Stimulated activated CD4-positive, alpha-beta T cell treated with anti-CD3 and anti-CD28 coated beads, Interleukin-15, amount 100 ng/mL, for 1 hour (primary cell): Measurements from ENCODE around the gene CPVL.

ENCODE experiments used
- DNase-seq, 2 donors: peaks; one replicate each; pipeline ENCODE4 v3.0.0-alpha.2; 2020; ENCODE audit warnings: low read depth in 1 of 2, low spot score in 1 of 2

Gene CPVL

DNA sequence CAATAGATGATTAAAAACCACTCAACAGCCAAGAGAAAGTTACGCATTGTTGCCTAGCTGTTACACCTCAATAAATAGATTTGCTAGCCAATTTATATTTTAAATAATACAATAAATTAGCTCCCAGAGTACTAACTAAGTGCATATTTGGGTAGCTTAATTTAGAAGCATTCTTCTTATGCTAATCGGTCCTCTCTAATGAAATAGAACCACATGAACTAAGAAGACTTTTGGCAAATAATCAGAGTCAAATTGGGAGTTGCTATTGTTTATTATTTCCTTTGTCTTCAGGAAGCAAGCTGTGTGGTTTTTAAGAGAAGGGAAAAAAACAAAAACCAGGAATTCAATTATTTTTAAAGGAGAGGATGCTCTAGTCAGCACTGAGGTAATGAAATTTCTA lies 139.2 kb downstream of the CPVL start:
- DNase-seq, result no peak

DNA sequence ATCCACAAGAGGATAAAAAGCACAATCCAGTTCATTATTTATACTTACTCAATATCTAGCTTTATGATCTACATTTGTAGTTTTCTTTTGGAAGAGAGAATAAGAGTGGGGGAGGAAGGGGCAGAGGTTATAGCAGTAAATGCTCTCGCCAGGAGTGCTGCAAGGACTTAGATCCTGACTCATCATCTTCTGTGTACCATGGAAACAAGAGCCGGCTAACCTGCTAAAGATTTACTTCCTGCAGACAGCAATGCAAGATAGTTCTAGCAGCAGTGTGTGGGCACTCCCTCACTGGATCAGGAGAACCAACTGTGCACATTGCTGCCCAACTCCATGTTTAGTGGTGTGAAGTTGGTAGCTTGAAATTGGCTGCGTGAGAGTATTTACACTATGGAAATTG lies 140.5 kb downstream of the CPVL start:
- DNase-seq, result no peak

DNA sequence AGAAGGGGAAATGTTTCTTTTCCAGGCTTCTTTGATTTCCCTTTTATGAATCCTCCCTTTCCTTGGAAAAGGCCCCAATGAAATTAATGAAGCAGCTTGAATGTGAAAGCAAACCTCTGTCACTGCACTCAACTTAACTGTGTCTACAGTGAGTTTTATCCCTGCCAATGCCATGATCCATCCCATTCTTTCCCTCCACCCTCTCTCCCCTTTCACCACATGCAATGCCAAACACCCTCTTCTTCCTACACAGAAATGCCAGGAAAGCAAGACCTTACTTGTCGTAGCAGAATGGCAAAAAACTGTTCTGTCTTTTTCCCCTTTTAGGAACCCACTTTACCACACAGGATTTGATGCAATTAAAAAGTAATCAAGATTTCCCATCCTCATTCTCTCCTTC lies 140.9 kb downstream of the CPVL start:
- no peak for DNase-seq

DNA sequence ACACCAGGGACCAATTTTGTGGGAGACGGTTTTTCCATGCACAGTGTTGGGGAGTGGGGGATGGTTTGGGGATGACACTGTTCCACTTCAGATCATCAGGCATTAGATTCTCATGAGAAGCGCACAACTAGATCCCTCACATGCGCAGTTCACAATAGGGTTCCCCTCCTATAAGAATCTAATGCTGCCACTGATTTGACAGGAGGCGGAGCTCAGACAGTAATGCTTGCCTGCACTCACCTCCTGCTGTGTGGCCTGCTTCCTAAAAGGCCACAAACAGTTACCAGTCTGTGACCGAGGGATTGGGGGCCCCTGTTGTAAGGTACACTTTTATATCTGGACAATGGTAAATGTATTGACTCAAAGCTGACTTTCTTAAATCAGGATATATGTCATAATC lies 142.6 kb downstream of the CPVL start:
- no peak for DNase-seq

DNA sequence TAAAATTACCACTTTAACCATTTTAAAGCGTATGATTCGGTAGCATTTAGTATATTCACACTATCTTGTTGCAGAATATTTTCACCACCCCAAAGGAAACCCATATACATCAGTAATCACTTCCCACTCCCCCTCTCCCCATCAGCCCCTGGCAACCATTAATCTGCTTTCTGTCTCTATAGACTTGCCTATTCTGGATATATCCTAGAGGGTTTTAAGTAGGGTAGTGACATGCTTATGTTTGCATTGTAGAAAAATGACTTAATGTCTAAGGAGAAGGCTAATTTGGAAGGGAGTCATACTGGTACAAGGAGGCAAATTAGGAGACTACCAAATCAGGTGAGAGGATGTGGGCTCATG lies 145.6 kb downstream of the CPVL start:
- DNase-seq, result no peak

DNA sequence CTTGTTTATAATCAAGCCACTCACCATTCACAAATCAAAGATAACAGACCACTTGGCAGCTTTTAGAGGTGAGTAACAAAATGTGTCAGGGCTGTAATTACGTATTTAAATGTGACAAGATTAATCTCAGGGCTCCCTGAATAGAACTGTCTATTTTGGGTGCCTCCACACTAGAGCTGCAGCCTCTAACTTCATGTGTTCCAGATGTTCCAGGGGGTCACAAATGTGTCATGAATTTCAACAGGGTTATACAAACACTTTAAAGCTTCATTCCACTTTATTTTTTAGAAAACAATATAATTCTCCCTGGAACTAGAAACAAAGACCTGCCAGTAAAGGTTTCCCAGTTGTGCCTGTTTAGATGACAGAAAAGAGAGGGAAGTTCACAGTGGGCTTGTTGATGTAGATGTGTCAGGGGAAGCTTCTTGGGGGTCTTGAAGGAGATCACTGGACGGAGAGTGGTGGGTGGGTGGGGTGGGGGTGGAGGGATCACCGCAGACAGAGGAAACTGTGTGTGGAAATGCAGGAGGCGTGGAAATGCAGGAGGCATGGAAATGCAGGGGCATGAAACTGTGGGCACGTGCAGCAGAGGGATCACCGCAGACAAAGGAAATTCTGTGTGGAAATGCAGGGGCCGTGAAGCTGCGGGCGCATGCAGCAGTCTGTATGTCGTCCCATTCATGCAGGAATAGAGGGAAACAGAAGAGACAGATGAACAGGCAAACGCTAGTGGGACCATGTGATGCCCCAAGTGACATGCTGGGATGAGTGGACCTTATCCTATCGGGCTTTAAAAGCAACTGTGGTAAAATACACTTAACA lies 146.2 kb downstream of the CPVL start:
- DNase-seq, result no peak

DNA sequence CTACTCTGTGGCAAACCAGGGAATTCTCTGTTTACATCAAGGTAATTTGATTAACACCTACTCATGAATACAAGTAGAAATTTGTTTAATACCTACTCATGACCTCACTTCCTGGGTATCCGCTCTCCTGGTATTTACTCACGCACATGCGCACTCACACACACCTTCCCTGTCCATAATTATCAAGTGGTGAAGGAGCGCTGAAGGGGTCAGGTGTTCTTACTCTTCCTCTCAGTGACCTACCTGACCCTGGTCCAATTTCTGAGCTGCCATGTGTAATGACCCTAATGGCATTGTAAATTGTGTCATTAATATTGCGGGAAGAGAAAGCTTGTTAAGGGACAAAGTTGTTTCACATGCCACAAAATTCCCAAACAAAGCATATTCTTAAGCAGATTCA lies 146.9 kb downstream of the CPVL start:
- no peak for DNase-seq

DNA sequence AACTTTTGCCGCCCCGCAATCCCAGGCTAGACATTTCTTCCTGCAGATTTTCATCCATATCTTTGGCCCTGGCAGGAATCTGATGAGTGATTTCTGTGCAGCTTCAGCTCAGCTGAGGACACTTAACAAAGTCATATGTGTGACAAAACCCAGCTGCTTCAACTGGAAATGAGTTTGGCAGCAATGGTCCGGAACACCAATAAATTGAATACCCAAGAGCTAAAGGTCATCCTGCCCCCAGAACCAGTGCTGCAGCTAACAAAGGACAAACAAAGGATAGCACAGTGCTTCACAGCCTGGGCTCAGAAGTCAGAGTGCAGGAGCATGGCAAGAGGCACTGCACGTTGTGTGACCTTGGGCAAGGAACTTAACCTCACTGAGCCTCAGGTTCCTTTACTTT lies 148.2 kb downstream of the CPVL start:
- no peak for DNase-seq

DNA sequence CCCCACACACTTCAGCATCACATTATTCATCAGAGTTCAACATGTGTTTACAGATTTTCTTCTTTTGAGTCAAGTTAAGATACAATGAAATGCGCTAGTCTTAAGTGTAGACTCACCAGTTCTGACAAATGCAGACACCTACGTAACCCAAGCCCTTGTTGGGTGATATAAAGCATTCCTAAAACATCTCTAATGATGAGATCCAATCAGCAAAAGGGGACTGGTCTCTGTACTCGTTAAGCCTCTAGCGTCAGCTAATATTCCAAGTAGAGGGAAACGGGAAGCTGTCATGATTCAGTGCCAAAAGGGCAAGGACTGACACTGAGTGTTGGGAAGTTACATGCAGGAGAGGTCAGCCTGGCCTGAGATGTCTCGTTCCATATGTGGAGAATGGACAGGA lies 149.5 kb downstream of the CPVL start:
- DNase-seq, result no peak

DNA sequence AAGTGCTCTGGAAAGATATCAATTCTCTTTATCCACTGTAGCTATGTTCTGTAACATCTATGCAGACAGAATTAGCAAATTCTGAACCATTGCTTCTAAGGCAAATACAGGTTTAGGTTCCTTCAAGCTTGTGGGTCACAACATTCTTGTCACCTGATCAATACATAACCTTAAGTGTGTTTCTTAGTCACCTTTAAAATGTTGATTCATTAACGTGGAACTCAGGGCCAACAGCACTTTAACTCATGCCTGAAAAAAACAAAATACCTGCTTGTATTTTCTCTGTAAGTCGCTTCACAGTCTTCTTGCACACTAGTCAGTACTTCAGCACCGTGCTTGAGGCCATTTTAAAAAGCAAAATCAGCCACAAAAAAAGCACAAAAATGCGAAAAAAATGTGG lies 153.0 kb downstream of the CPVL start:
- DNase-seq, result no peak

DNA sequence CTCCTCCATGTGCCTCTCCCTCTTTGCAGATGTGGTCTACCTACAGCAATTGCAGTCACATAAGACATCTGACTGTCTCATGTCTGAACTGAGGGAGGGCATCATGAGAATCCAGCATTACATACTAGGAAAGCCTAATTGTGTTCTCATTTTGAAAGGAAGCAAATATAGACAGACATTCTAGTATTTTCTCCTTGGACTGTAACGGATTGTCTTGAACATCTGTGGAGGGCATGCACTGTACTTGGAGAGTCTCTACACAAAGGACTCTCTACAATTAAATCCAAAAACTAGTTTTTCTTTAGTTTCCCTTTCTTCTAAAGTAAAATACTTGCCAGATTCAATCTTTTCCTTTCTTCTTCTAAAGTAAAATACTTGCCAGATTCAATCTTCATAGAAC lies 153.5 kb downstream of the CPVL start:
- DNase-seq, result no peak

DNA sequence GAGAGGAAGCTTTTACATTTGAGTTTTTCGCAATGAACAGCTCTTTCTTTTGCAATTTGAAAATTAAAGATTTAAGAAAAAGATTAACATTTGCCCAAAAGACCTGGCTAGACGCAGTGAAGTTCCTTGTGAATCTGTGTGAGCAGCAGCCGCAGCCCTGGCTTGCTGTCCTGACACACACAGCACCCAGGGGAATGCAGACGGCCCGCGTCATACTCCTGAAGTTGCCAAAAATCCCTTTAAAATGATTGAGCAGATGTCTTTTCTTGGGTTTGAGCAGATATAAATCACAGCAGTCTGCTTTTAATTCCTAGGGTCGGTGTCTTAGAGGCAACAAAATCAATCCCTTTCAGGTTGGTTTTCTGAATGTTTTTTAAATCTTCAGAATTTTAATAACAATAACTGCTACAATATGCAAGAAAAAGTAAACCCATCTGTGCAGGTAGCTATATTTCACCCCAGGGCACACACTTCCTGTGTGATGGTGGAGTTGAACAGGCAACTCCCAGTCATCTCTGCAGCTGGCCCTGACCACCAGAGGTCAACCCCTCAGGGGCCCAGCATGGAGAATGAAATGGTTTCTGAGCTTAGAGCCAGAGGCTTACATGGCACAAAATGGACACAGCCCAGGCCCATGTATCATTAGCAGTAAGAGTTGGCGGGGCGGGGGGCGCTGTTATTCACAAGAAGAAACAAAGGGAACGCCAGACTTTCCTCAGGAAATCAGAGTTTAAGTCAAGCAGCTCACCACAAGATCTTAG lies 156.0 kb downstream of the CPVL start:
- no peak for DNase-seq

DNA sequence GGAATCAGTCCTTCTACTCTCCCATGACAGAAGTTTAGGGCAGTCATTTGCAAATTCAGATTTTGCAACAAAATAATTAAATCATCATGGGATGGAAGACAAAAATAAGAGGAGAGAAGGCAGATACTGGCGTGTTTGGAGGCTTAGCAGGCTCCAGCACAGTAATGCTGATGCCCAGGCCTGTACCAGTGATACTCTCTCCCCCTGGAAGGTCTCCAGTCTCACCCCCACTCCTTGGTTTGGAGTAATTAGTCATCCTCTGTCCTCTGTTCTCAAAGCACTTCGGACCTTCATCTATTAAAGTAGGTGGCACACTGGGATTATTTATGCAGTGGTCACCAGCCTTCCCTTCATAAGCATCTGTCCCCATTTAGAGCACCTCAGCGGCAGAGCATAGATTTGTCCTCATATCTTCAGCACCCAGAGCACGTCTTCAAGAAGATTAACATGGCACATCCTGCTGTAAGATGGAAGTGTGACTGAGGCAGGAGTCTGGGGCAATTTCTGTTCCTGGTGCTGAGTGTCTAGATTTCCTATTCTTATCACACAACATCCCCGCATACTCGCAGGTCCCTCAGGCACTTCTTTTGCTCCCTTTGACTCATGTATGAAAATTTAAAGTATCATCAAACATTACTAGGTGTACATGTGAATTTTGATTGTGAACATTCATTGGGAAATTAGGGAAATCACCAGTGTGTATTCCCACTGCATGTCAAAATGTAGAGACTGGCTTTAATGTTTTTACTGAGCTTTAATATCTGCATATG lies 156.9 kb downstream of the CPVL start:
- DNase-seq, result no peak

DNA sequence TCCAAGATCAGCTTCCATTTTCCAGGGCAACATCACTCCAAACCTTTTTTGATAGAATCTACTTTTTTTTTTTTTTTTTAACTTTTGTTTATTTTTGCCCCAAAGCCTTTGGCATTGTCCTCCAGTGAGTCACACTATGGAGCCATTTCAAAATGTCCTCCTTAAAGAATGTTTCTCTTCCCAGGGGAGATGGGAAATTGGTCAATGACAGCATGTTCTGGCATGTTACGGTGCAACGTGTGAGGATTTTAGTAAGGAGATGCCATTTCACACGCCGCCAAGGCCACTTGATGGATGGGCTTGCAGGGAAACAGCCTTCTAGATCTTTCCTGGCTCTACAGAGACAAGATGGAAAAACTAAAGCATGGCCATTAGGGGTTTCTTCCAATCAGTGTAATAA lies 157.5 kb downstream of the CPVL start:
- DNase-seq, result no peak

DNA sequence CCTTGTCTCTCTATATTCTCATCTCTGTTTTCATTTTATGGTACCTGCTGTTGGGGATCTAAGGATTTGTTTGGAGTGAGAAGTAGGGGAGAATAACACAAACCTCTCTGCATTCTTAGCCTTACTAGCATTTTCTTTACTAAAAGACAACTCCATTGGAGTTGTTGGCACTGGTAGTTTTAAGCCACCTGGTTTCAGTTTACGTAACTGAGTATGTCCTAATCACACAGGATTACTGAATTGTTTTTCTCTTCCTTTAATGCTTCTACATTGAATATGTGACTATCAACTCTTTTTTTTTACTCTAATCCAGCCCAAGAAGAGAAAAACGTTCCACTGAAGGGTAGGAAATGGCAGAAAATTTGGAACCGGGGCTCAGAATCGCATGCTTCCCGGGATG lies 158.2 kb downstream of the CPVL start:
- DNase-seq, result no peak

DNA sequence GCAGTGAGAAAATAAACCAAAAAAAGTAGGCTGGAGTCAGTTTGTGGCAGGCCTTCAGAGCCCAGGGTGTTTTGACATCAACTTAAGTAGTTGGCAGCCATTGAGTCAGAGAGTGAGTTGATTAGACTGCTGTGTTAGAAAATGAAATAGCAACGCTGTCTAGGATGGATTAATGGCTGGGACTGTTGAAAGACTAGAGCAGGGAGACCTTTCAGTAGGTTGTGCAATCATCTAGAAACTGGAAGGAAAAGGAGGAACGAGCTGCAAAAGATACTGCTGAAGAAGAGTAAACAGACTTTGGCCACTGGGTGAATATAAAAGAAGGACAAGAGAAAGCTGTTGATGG lies 159.6 kb downstream of the CPVL start:
- DNase-seq, result no peak

DNA sequence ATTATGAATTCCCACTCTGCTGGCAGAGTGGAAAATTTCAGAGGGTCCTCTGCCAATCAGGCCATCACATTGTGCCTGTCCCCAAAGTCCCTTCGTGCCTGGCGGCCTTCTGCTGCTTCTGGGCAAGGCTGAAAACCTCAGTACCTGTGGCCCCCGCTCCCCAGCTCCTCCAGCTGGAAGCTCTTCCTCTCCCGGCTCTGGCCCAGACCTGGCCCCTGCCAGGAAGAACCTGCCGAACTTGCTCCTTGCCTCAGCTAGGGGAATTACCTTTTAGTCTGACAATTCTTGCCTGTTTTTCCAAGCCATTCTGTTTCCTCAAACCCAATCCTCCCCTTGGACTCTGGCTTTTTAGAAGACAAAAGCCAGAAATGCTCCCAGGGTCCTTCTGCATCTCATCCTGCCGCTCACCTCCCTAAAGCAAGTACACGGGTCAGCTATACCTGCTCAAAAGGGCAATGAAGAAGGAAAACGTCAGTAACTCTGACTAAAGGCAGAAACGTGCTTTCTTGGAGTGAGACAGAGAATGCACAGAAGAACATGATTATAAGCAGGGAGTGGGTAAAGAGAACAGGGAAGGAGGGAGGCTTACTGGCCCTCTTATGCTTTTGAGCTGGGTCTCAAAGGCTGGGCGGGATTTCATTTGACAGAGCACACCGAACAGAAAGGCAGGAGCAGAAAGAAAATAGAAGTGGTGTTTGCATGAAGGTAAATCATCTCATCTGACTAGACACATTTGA lies 160.1 kb downstream of the CPVL start:
- DNase-seq, result no peak

DNA sequence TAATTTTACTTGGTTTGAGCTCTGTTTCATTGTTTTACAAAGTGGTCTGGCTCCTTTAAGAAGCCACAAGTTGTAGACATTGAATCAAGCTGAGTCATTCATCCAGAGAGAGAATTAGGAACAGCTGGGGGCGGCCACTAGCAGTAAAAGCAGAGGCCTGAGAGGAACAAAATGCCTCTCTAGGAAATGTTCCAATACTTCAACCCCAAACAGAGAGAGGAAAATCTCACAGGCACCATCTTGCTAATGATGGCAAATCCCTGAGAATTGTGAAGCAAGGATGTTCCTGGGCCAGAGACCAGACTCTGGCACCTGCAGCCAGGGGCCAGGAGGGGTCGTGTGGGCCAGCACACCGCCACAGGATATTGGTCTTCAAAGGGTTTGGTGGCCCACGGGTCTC lies 161.7 kb downstream of the CPVL start:
- no peak for DNase-seq

DNA sequence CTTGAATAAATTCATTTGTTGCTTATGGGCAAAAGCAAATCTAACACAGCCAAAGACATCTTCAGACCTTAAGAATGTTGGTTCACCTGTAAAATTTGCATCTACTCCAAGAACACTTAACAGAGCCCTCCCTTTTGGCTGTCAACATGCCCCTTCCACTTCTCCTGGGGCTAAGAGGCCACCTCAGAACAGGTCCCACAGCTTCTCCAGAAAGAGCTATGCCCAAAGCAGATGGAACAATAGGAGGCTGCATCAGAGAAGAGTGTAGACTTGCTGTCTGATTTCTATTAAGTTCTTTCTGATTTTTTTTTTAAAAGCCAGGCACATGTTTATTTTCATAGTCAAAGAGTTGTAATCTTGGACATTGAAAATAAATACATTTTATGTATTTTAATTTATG lies 162.1 kb downstream of the CPVL start:
- no peak for DNase-seq

DNA sequence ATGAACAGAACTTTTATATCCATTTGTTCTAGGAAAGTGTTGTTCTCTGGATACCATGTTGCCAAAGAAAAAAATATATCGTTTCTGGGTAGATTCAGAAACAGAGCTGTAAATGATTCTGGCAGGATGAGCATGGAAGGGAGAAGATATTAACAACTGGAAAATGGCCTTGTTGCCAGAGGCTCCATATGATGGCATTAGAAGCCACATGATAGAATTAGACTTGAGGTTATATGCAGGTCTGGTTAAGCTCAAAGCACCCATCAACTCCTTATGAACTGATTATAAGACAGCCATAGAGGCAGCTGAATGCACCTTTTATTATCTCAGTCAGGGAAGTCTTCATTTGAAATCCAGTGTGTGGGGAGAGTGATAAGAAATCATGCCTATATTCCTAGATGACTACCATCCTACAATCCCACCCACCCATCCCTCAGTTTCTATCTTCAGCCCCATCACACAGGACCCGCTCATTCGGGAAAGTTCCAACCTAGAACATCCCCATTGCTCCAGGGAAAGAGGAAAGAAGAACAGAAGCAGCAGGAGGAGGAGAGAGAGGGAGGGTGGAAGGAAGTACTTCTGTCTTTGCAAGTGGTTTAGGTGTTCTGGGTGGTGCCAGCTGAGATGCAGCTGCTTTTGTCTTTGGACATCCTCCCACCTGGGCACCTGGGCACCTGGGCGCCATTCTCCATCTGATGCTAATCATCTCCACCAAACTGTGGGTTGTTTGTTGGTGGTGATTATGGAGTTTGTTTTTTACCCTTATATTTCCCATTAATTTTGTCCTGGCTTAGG lies 162.7 kb downstream of the CPVL start:
- DNase-seq, result no peak

DNA sequence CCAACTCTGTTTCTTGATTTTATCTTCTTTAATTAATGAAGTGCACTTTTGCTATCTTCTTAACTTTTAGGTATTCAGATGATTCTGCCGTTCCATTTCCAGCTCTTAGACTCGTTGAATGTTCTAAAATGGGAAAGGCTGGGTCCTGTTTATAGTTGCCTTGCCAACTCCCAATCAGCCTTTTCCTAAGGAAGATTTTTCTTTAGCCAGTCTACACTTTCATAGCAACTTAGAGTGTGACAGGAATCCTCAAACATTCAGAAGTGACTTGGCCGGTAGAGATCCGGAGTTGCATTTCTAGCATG lies 165.2 kb downstream of the CPVL start:
- DNase-seq, result no peak
